ENCODE measurements around the gene KCNF1.

DNA sequence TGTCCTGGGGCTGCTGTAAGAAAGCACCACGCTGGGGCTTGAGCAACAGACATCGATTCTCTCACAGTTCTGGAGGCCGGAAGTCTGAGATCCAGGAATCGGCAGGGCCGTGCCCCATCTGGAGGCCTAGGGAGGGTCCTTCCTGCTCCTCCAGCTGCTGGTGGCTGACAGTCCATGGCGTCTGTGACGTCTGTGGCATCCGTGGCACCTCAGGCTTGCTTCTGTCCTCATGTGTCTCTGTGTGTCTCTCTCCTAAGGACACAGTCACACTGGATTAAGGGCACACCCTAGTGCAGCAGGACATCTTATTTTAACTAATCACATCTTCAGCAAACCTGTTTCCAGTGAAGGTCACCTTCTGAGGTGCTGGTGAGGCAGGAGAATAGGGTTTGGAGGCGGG lies 32.6 kb upstream of the KCNF1 start:
- TF ChIP-seq CTCF (IDR thresholded peaks at IDR 0.05; ENCODE audit: poor library complexity, severe bottlenecking), result no peak
- TF ChIP-seq, protein P1, sequence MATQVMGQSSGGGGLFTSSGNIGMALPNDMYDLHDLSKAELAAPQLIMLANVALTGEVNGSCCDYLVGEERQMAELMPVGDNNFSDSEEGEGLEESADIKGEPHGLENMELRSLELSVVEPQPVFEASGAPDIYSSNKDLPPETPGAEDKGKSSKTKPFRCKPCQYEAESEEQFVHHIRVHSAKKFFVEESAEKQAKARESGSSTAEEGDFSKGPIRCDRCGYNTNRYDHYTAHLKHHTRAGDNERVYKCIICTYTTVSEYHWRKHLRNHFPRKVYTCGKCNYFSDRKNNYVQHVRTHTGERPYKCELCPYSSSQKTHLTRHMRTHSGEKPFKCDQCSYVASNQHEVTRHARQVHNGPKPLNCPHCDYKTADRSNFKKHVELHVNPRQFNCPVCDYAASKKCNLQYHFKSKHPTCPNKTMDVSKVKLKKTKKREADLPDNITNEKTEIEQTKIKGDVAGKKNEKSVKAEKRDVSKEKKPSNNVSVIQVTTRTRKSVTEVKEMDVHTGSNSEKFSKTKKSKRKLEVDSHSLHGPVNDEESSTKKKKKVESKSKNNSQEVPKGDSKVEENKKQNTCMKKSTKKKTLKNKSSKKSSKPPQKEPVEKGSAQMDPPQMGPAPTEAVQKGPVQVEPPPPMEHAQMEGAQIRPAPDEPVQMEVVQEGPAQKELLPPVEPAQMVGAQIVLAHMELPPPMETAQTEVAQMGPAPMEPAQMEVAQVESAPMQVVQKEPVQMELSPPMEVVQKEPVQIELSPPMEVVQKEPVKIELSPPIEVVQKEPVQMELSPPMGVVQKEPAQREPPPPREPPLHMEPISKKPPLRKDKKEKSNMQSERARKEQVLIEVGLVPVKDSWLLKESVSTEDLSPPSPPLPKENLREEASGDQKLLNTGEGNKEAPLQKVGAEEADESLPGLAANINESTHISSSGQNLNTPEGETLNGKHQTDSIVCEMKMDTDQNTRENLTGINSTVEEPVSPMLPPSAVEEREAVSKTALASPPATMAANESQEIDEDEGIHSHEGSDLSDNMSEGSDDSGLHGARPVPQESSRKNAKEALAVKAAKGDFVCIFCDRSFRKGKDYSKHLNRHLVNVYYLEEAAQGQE (IDR thresholded peaks at IDR 0.05; ENCODE audit: borderline replicate concordance), result no peak
